CD4-positive, alpha-beta T cell treated with Interleukin-21 for 1 hour (primary cell): ENCODE results near the gene BRME1.
"Not testable (repeated sequence)": the region's sequence is repeated elsewhere in the genome, so short reads cannot be mapped to it uniquely, and the experiment has no call there.

Experiments
- DNase-seq: peaks from one replicate; pipeline ENCODE4 v3.0.0-alpha.2; 2020

BRME1 gene

DNA sequence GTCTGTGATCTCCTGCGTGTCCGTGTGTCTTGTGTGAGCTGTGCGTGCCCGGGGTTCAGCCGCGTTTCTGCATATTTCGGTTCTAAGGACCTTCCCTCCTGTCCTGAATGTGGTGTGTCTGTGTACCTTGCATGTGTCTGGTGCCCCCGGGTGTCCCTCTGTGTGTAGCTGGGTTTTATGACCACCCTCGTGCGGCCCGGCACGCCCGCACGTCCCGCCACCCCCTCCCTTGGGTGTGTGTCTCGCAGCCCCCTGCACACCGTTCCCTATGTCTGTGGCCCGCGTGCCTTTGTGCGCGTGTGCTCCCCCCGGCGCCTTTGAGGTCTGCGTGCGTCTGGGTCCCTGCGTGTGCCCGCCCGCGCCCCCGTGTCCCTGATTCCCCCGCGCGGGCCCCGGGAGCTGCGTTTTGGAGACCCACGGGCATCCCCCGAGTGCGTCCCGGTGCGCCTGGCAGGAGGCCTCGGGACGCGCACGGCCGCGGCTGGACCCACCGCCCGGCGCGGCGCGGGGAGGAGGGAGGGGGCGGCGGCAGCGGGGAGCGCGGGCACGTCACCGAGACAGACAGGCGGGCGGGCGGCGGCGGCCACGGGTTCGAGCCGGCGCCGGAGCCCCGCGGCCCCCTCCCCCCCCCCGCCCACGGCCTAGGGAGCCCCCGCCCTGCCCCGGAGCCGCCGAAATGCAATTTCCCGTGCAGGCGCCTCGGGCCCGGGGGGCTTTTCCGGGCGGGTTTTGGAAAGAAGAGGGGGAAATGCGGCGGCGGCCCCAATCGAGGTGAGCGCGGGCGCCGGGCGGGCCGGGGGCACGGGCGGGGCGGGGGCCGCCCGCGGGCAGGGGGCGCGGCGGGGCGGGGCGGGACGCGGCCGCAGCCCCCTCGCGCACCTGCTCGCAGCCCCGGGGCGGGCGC lies 41.0 kb downstream of the BRME1 start:
- DNase-seq: peak; percentile 21

DNA sequence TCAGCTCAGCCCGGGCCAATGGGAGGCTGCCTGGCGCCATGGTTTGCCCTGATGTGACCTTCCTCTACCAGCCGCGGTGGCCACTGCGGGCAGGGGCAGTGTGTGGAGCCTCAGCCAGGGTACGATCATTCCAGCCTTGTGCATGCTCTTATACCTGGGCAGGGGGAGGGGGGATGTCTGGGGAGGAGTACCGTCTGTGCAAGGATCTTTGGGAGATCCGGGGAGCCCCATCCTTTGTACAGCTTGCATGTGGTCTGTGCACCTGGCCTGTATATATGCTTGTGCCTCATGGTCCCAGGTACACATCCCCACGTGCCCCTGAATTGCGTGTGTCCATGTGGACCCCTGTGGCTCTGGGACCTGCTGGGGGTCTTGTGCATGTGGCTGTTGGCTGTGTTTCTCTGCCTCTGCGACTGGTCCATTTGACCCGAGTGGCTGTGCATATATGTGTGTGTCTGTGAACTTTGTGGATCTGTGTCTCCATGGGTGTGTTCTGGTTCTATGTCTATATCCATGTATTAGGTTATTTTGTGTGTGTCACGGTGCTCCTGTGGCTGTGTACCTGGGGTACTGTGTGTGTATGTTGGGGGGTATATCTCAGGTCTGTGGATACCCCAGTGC lies 41.8 kb downstream of the BRME1 start:
- DNase-seq: no peak

DNA sequence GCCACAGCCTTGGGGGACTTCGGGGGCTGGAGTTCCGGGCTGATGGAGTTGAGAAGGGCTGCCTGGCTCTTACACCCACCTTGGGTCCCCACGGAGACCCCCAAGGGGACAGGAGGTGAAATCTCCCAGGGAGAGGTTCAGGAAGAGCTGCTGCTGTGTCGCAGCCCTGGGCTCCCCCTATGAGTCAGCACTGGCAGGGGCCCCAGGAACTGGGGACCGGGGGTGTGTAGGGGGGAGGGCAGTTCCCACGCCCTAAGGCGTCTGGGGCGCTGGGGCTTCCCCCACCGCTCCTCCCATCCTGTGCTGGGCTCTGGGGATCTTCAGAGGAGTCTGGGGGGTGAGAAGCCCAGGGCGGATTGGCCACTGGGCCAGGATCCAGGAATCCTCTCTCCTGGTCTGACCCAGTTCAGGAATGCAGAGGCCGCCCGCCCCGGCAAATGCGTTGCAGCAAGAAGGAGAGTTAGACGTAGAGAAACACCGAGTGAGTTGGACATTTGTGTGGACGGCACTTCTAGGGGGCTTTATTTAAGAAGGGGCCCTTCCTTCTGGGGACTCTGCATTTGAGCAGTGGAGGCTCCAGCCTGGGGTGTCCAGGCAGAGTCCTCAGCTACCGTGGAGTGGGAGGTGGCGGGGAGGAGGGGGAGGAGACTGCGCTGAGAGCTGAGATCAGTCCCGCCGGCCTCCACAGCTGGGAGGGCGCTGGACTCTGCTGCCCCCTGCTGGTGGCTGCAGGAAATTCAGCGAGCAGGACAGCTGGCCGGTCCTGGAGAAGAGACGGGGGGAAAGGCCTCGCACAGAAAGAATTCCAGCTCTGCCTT lies 44.0 kb downstream of the BRME1 start:
- DNase-seq: peak; percentile 92

DNA sequence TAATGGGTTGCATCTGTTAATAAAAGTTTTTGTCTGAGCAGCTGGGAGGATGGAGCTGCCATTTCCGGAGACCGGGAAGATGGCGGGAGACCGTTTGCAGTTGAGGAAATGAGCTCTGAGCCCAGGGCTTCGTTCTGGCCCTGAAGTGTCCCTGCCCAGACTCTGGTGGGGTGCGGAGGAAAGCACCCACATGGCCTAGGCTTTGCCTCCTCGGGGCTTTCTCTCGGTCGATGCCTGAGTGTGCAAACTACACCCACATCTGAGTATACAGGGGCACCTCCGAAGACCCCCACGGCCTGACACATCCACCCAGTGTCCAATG lies 44.6 kb downstream of the BRME1 start:
- no peak for DNase-seq

DNA sequence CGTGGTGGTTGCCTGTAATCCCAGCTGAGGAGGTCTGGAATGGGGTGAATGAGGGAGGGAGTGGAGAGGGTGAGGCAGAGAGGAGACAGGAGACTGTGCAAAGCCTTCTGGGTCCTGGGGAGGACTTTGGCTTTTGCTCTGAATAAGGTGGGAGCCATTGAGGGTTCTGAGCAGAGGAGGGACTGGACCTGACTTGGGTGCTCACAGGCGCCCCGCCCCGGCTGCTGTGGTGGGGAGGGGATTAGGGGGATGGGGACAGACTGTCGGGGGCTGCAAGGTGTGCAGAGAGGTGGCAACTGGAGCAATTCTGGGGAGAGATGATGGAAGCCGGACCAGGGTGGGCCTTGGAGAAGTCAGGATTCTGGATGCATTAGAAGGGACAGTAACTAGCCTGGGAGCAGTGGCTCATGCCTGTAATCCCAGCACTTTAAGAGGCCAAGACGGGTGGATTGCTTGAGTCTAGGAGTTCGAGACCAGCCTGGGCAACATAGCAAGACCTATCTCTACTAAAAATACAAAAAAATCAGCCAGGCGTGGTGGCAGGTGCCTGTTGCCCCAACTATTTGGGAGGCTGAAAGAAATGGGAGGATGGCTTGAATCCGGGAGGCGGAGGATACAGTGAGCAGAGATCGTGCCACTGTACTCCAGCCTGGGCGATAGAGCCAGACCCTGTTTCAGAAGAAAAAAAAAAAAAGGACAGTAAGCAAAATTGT lies 45.1 kb downstream of the BRME1 start:
- DNase-seq: no peak

DNA sequence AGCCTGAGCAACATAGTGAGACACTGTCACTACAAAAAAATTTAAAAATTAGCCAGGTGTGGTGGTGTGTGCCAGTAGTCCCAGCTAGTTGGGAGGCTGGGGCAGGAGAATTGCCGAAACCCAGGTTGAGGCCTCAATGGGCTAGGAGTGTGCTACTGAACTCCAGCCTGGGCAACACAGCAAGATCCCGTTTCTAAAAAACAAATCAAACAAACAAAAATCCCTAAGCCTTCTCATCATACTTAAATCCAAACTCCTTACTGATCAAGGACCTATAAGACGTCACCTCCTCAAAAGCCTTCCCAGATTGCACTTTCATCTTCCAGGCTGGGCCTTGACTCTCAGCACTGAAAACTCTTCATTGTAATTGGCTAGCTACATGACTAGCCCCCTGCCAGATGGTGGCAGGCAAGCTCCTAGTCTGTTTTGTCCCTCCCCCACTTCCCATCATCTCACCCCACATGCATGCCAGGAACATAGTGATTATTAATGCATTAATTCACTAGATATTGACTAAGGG lies 46.5 kb downstream of the BRME1 start:
- DNase-seq: peak; percentile 17

DNA sequence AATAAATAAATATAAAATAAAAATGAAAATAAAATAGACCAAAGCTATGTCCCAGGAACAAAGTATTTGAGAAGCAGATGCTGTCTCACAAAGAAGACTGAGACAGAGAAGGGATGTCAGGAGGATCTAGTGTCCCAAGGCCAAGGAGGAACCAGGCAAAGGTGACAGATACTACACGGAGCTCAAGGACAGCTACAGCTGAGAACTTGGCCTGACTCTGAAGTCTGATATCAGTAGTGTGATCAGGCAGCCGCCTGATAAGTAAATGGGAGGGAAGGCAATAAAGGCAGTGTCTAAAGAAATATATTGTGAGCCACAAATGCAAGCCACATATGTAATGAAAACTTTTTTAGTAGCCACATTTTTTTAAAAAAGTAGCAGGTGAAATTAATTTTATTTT lies 49.4 kb downstream of the BRME1 start:
- DNase-seq: no peak

DNA sequence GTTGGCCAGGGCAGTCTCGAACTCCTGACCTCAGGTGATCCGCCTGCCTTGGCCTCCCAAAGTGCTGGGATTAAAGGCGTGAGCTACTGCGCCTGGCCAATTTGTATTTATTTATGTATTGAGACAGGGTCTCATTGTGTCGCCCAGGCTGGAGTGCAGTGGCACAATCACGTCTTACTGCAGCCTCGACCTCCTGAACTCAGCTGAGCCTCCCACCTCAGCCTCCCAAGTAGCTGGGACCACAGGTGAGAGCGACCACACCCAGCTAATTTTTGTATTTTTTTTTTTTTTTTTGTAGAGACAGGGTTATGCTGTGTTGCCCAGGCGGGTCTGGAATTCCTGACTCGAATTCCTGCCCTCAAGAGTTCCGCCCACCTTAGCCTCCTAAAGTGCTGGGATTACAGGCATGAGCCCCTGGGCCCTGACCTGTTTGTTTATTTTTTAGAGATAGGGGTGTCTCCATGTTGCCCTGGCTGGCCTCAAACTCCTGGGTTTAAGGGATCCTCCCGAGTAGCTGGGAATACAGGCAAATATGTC lies 53.7 kb downstream of the BRME1 start:
- DNase-seq: not testable (repeated sequence)

DNA sequence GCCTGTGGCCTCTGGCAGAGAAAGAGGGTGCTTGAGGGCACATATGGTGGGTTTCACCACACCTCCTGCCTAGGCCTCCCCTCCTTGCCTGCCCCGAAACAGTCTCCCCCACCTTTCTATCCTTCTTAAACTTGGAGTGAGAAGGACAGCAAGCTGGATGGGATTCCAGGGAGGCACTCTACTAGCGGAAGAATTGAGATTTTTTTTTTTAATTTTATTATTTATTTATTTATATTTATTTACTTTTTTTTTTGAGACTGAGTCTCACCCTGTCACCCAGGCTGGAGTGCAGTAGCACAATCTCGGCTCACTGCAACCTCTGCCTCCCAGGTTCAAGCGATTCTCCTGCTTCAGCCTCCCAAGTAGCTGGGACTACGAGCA lies 54.2 kb downstream of the BRME1 start:
- DNase-seq: not testable (repeated sequence)

DNA sequence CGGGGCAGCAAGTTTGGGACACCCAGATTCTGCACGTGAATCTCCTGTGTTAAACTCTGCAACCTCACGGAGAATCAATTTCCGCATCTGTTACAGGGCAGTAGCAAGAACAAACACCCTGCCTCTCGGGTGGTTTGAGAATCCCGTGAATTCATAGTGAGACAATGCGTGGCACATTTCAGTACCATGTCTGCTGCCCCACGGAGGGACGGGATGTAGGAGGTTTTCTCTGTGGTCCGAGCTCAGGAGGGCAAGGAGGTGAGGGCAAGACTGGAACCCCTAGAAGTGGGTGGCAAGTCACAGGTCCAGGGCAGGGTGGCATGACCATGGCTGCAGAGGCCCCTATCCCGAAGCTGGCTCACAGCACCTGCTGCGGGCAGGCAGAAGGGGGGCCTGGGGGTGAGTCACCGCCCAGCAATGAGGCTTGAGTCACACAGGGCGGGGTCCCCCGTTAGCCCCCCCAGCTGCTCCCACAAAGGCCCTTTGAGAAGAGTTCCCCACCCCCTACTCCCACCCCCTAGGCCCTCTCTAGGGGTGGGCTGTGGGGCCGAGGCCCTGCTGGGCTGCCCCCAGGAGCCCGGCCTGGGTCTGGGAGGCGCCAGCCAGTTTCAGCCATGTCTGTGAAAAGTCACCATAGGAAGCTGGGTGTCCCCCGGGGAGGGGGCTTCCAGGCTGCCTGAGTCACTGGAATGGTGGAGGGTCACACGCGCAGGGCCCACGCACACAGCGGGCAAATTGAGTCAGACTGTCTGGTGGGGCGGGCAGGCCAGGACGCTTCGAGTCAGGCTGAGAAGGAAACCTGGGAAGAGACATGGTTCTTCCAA lies 54.8 kb downstream of the BRME1 start:
- peak; percentile 68 for DNase-seq

DNA sequence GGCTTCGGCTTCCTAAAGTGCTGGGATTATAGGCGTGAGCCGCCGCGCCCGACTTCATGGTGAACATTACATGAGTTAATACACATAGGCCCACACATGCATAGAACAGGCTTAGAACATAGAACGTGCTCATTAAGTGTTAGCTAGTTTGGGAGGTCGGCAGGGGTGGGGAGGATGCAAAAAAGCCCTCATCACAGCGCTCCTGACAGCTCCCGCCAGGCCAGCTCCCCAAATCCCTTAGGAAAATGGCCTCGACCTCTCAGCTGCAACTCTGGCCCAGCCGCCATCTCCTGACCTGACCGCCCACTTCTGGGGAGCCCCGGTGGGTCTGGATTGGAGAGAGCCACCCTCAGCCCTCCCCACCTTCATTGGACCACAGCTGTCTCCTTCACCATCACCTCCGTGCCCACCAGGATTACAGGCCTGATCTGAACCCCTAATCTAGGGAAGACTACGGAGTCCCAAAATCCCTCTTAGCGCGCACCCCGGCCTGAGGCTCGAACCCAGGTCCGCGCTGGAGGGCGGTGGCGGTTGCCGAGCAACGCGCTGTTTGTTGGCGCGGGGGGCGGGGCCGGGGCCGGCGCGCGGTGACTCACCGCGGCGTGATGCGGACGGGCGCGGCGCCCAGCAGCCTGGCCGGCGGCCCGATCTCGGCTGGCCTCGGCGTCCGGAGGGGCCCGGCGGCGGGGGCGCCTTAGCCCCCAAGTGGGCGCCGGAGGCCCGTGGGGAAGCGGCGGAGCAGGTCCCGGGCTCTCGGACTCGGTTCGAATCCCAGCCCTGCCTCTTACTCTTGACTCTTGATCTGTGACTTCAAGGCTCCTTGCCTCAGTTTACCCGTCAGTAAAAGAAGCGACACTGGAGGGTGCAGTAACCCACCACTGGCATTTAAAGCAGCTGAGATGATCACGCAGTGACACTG lies 55.7 kb downstream of the BRME1 start:
- peak; percentile 81 for DNase-seq

DNA sequence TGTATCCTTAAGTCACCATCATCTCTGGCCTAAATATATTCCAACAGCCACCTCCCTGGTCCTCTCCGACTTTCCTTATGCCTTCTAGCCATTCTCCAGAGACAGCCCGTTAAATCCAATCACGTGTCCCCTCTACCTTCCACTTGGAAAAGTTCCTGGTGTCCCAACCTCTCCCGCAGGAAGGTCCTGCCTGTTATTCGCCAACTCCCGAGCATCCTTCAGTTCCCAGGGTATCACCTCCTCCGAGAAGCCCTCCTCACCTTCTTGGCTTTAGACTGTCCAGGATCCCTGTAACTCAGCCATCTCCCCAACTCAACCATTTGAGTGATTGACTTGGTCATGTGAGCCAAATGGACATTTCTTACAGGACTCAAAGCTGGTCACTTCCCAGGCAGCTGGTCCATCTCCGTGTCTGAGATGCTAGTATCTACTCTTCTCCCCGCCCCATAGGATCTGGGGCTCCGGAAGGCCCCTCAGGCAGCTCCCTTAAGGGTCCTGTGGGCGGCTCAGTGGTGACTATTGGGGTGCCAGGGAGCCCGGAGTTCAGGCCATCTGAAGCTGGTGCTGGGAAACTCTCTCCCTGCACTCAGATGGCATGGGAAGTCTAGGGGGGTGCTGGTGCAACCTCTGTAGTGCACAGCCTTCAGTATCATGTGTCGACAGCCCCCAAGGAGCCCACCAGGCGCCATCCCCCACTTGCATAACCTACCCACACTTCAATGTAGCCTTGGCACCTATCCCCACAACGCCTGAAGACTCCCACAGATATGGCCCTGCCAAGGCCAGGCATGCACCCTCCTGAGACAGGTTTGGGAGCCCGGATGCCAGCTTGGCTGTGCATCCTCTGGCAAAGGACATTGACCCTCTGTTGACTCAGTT lies 56.9 kb downstream of the BRME1 start:
- DNase-seq: no peak

DNA sequence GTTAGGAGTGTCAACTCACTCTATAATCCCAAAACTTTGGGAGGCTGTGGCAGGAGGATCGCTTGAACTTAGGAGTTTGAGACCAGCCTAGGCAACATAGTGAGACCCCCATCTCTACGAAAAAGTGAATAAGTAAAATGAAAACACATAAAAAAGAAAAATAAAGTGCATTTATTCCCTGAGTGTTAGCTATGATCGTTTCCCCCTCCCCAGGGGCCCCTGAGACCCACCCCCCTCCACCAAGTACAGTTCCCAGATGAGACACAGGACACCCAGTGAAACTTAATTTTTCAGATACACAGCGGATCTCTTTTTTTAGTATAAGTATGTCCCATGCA lies 57.6 kb downstream of the BRME1 start:
- DNase-seq: no peak

DNA sequence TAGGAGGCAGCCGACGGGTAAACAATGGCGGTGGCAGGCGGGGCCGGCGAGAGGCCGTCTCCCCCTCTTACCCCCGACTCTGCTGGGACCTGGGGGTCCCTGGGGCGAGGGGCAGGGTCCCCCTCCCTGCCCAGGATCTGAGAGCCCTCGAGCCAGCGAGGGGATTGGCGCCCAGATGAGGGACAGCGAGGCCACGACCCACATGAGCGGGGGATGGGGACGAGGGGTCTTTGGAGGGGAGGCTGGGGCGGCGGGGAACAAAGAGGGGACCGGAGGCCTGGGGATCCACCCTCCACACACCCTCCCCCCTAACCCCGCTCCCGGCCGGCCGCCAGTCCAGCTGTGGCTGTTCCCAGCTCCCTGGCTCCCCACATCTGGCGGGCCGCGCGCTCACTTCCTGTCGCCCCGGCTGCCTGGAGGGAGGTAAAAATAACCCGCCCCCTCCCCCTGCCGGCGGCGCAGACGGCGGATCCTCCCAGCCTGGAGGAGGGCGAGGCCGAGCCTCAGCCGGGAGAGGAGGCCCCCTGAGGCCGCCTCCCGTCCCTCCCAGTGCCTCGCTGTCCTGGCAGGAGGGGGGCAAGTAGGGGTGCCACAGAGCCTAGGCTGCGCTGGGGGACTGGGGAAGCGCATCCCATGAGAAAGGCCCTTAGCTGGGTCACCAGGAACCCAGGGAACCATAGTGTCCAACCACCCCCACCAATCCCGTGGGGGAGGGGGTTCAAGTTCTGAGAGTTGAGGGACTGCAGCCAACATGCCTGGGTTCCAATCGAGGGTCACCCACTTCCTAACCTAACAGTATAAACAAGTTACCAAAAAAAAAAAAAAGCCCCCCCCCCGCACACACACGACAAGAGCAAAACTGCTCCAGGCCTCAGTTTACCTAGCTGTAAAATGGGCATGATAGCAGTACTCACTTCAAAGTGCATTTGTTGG lies 58.2 kb downstream of the BRME1 start:
- DNase-seq: peak; percentile 90

DNA sequence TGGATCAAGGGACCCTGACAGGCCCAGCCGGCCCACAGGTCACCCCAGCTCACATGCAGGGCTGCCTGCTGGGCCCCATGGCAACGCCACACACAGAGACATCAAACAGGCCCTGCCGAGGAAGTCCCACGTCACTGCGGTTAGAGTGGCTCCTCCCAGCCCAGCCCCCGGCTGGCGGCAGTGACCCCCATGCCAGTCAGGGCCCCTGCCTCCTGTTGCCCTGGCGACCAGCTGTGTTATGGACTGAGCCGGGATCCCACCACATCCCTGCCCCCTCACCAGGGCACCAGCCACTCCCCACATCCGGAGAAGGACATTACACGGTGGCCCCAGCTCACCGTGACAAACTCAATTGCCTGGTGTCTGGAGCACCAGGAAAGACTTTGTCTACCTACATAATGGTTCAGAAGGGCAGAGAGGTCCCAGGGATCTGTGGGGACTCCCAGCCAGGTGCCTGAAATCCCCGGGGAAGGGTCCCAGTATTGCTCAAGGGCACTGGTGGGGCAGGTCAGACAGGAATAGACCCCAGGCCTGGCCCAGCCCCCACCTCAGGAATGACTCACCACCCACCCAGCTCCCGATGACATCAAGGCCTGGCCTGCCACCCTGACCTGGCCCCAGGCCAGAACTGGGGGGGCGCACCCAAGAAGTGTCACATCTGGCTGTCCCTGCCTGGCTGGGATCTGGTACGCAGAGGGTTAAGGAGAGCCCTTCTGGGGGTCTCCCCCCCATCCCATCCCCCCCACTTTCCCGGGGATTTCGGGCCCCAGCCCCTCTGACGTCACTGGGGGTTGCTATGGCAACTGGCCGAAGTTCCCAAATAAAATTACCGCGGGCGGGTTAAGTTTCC lies 59.1 kb downstream of the BRME1 start:
- DNase-seq: peak; percentile 100

DNA sequence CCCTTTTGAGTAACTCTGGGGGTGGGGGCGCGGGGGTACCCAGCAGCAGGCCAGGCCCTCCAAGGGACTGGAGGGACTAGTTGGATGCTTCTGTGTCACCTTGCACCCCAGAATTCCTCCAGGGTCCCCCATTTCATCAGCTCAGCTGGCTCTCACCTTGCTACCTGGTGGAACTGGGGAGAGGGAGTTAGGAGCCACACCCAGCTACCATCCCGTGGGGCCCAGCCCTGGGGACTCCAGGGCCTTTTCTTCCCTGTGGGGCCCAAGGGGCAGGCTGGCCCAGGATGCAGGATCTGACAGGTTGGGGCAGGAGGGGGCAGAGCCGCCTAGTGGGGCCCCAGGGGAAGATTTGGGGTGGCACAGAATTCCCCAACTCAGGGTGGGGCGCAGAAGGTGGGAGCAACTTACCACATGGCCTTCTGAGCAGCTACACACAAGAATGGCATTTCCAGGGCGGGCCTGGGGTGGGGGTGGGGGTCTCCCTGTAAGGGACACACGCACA lies 61.7 kb downstream of the BRME1 start:
- peak; percentile 56 for DNase-seq
